ENCODE results near the gene ATAD5. TPM values are rescaled to one million over a fixed set of nuclear protein-coding genes. Genes with fewer than 3 reads are reported as not detected.

ATAD5 gene
- polyA plus RNA-seq, 1 donor from 2014 or later: 6.3 TPM

DNA sequence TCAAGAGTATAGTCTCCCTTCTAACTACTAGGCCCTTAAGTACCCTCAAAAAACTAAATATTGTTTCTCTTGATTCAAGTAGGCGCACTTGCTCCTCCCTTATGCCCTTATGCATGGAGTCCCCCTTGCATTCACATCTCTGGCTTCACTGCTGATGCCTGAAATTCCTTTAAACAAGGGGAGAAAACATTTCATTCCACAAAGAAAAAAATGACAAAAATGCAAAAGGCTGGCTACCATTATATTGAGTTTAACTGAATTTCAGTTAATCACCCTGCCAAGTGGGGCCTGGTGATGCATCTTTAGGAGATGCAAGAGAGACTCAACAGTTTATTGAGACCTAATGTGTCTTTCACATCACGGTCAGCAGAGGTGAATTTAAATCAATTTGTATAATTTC is 42.8 kb upstream of the ATAD5 start:
- Histone ChIP-seq H3K9me3 (ENCODE audit: low read length) (no peaks in the 10 kb centered on the region), H3K27me3 (ENCODE audit: insufficient read depth, low read depth, low read length) (no peaks in the 10 kb centered on the region), H3K4me2 (ENCODE audit: low read length) (no peak overlapping the region), H3K9me2 (ENCODE audit: insufficient read depth, low read length) (no peaks in the 10 kb centered on the region), H3F3A (ENCODE audit: insufficient read depth, low read length, poor library complexity, severe bottlenecking) (no peaks in the 10 kb centered on the region), H3K9ac (ENCODE audit: low read length) (no peak overlapping the region), H3K79me2 (replicated peaks; ENCODE audit: insufficient read depth, low read length) (no peaks in the 10 kb centered on the region), H4K20me1 (ENCODE audit: insufficient read depth) (no peaks in the 10 kb centered on the region), H3K4me3 (ENCODE audit: low read length) (no peak overlapping the region), H3K27ac (ENCODE audit: low read length) (no peak overlapping the region), H3K36me3 (ENCODE audit: insufficient read depth, low read length) (peaks cover 6% of the 10 kb centered on the region), H2AFZ (ENCODE audit: low read depth, low read length) (no peak overlapping the region)
- no peak for TF ChIP-seq EP300 (conservative IDR thresholded peaks at IDR 0.05; ENCODE audit: poor library complexity, severe bottlenecking)
- TF ChIP-seq MXI1 (conservative IDR thresholded peaks at IDR 0.05; ENCODE audit: poor library complexity, severe bottlenecking): no peak
- TF ChIP-seq SMC3 (conservative IDR thresholded peaks at IDR 0.05; ENCODE audit: poor library complexity): no peak
- TF ChIP-seq POLR2AphosphoS5 (IDR thresholded peaks at IDR 0.05): no peak
- TF ChIP-seq EZH2 (IDR thresholded peaks at IDR 0.05; ENCODE audit: borderline replicate concordance, insufficient read depth, low read length, poor library complexity, severe bottlenecking): no peak
- TF ChIP-seq, protein P1, sequence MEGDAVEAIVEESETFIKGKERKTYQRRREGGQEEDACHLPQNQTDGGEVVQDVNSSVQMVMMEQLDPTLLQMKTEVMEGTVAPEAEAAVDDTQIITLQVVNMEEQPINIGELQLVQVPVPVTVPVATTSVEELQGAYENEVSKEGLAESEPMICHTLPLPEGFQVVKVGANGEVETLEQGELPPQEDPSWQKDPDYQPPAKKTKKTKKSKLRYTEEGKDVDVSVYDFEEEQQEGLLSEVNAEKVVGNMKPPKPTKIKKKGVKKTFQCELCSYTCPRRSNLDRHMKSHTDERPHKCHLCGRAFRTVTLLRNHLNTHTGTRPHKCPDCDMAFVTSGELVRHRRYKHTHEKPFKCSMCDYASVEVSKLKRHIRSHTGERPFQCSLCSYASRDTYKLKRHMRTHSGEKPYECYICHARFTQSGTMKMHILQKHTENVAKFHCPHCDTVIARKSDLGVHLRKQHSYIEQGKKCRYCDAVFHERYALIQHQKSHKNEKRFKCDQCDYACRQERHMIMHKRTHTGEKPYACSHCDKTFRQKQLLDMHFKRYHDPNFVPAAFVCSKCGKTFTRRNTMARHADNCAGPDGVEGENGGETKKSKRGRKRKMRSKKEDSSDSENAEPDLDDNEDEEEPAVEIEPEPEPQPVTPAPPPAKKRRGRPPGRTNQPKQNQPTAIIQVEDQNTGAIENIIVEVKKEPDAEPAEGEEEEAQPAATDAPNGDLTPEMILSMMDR (IDR thresholded peaks at IDR 0.05; ENCODE audit: poor library complexity, severe bottlenecking): no peak
- no peak for TF ChIP-seq TAF1 (IDR thresholded peaks at IDR 0.05; ENCODE audit: low read depth)
- no peak for TF ChIP-seq RAD21 (conservative IDR thresholded peaks at IDR 0.05)
- TF ChIP-seq, protein P2, sequence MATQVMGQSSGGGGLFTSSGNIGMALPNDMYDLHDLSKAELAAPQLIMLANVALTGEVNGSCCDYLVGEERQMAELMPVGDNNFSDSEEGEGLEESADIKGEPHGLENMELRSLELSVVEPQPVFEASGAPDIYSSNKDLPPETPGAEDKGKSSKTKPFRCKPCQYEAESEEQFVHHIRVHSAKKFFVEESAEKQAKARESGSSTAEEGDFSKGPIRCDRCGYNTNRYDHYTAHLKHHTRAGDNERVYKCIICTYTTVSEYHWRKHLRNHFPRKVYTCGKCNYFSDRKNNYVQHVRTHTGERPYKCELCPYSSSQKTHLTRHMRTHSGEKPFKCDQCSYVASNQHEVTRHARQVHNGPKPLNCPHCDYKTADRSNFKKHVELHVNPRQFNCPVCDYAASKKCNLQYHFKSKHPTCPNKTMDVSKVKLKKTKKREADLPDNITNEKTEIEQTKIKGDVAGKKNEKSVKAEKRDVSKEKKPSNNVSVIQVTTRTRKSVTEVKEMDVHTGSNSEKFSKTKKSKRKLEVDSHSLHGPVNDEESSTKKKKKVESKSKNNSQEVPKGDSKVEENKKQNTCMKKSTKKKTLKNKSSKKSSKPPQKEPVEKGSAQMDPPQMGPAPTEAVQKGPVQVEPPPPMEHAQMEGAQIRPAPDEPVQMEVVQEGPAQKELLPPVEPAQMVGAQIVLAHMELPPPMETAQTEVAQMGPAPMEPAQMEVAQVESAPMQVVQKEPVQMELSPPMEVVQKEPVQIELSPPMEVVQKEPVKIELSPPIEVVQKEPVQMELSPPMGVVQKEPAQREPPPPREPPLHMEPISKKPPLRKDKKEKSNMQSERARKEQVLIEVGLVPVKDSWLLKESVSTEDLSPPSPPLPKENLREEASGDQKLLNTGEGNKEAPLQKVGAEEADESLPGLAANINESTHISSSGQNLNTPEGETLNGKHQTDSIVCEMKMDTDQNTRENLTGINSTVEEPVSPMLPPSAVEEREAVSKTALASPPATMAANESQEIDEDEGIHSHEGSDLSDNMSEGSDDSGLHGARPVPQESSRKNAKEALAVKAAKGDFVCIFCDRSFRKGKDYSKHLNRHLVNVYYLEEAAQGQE (IDR thresholded peaks at IDR 0.05; ENCODE audit: borderline replicate concordance): no peak

DNA sequence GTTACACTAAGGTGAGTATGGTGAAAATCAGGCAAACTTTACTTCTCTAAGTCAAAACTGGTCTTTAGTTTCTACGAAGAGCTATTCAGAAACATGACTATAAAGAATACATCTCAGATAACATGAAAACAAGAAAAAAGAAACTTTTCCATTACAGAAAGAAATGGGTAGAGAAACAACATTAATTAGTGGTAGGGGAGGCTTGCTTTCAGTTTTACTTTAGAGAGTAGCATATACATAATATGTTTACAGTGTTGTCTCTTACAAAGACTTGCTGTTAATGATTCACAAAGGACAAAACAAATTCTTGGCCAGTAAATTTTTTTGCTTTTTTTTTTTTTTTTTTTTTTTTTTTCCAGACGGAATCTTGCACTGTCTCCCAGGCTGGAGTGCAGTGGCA is 41.5 kb upstream of the ATAD5 start:
- Histone ChIP-seq H3K27me3 (ENCODE audit: insufficient read depth, low read depth, low read length) (no peaks in the 10 kb centered on the region), H3K36me3 (ENCODE audit: insufficient read depth, low read length) (peaks cover 15% of the 10 kb centered on the region), H3K9me2 (ENCODE audit: insufficient read depth, low read length) (no peaks in the 10 kb centered on the region), H3K9ac (ENCODE audit: low read length) (no peak overlapping the region), H3K4me3 (ENCODE audit: low read length) (no peak overlapping the region), H3K4me2 (ENCODE audit: low read length) (no peak overlapping the region), H3F3A (ENCODE audit: insufficient read depth, low read length, poor library complexity, severe bottlenecking) (no peaks in the 10 kb centered on the region), H3K9me3 (ENCODE audit: low read length) (no peaks in the 10 kb centered on the region), H4K20me1 (ENCODE audit: insufficient read depth) (no peaks in the 10 kb centered on the region), H3K79me2 (replicated peaks; ENCODE audit: insufficient read depth, low read length) (no peaks in the 10 kb centered on the region), H3K27ac (ENCODE audit: low read length) (no peak overlapping the region), H2AFZ (ENCODE audit: low read depth, low read length) (no peak overlapping the region)
- TF ChIP-seq RAD21 (conservative IDR thresholded peaks at IDR 0.05) (no peak), EP300 (conservative IDR thresholded peaks at IDR 0.05; ENCODE audit: poor library complexity, severe bottlenecking) (no peak), MXI1 (conservative IDR thresholded peaks at IDR 0.05; ENCODE audit: poor library complexity, severe bottlenecking) (no peak), EZH2 (IDR thresholded peaks at IDR 0.05; ENCODE audit: borderline replicate concordance, insufficient read depth, low read length, poor library complexity, severe bottlenecking) (no peak), TAF1 (IDR thresholded peaks at IDR 0.05; ENCODE audit: low read depth) (no peak), POLR2AphosphoS5 (IDR thresholded peaks at IDR 0.05) (no peak), SMC3 (conservative IDR thresholded peaks at IDR 0.05; ENCODE audit: poor library complexity) (no peak)
- TF ChIP-seq, protein P1 (IDR thresholded peaks at IDR 0.05; ENCODE audit: poor library complexity, severe bottlenecking): no peak
- TF ChIP-seq, protein P2 (IDR thresholded peaks at IDR 0.05; ENCODE audit: borderline replicate concordance): no peak

Measured in neural cell (in vitro differentiated cells).